ENCODE results near the gene SAMD3. TPM values are rescaled to one million over a fixed set of nuclear protein-coding genes. Genes with fewer than 3 reads are reported as not detected.

SAMD3 gene
- total and polyA plus RNA-seq, 2 of the 4 experiments (the other 2 are of a cell fraction) = 3.0 to 3.9 TPM

GRCh38 chr6:130239755-130240154 is 17.0 kb upstream of the SAMD3 start:
- H3K4me2 ChIP-seq (ENCODE audit: low read depth, low read length) = no peak overlapping the region
- DNase-seq = no peak

More at GRCh38 chr6:130239755-130240154, 17.0 kb upstream of the SAMD3 start:
- no peak overlapping the region for H2AK5ac ChIP-seq (ENCODE audit: low read depth, low read length)
- ChIA-PET POLR2A (ENCODE audit: unreplicated experiment) (no interaction called here), CTCF (interaction anchor here (0.8 kb wide), 2 partner anchors 13 to 16 kb away, joined by 3 read pairs; partner anchors contain the start of gene SAMD3)
- intact Hi-C loops (cut with micrococcal nuclease) (no loop called here), in situ Hi-C loops (cut with MboI; ENCODE audit: low sequenced_read_pairs) (no loop called here), dilution Hi-C loops (cut with HindIII; ENCODE audit: low sequenced_read_pairs, unreplicated experiment) (no loop called here)
- H3K36me3 ChIP-seq (ENCODE audit: control insufficient read depth, insufficient read depth, low read length) = no peaks in the 10 kb centered on the region
- H3K27ac ChIP-seq (ENCODE audit: insufficient read depth, low read length) = no peak overlapping the region
- no peak overlapping the region for H2AFZ ChIP-seq (replicated peaks; ENCODE audit: low read length, poor library complexity)
- H3K4me3 ChIP-seq (ENCODE audit: insufficient read depth, low read depth, low read length) = no peak overlapping the region
- TF ChIP-seq RFX5 (IDR thresholded peaks at IDR 0.05; ENCODE audit: low read depth, low read length) = no peak
- TF ChIP-seq CEBPB (IDR thresholded peaks at IDR 0.05; ENCODE audit: low read depth, low read length) = no peak
- TF ChIP-seq SMC3 (IDR thresholded peaks at IDR 0.05; ENCODE audit: low read depth, low read length) = no peak
- TF ChIP-seq CTCF (conservative IDR thresholded peaks at IDR 0.05; ENCODE audit: low read depth, low read length) = no peak
- TF ChIP-seq MXI1 (IDR thresholded peaks at IDR 0.05; ENCODE audit: borderline replicate concordance, low read depth, low read length) = no peak
- TF ChIP-seq, protein P1, sequence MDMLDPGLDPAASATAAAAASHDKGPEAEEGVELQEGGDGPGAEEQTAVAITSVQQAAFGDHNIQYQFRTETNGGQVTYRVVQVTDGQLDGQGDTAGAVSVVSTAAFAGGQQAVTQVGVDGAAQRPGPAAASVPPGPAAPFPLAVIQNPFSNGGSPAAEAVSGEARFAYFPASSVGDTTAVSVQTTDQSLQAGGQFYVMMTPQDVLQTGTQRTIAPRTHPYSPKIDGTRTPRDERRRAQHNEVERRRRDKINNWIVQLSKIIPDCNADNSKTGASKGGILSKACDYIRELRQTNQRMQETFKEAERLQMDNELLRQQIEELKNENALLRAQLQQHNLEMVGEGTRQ (IDR thresholded peaks at IDR 0.05; ENCODE audit: low read depth, low read length) = no peak
- TF ChIP-seq FOS (IDR thresholded peaks at IDR 0.05; ENCODE audit: low read depth, low read length) = no peak
- TF ChIP-seq, protein P2, sequence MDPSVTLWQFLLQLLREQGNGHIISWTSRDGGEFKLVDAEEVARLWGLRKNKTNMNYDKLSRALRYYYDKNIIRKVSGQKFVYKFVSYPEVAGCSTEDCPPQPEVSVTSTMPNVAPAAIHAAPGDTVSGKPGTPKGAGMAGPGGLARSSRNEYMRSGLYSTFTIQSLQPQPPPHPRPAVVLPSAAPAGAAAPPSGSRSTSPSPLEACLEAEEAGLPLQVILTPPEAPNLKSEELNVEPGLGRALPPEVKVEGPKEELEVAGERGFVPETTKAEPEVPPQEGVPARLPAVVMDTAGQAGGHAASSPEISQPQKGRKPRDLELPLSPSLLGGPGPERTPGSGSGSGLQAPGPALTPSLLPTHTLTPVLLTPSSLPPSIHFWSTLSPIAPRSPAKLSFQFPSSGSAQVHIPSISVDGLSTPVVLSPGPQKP (IDR thresholded peaks at IDR 0.05; ENCODE audit: borderline replicate concordance, low read depth, low read length) = no peak
- TF ChIP-seq BHLHE40 (IDR thresholded peaks at IDR 0.05; ENCODE audit: low read depth, low read length) = no peak
- no peak for TF ChIP-seq MAFK (IDR thresholded peaks at IDR 0.05; ENCODE audit: low read depth, low read length)
- no peak for TF ChIP-seq MAZ (IDR thresholded peaks at IDR 0.05; ENCODE audit: borderline replicate concordance, low read depth, low read length)
- BruUV-seq (replicated peaks) = no TSS peak
- H4K91ac ChIP-seq (ENCODE audit: insufficient read depth, low read depth, low read length) = no peak overlapping the region
- H4K5ac ChIP-seq (ENCODE audit: low read depth, low read length) = no peak overlapping the region
- H2BK120ac ChIP-seq (ENCODE audit: low read depth, low read length) = no peak overlapping the region
- H3K9me1 ChIP-seq (ENCODE audit: insufficient read depth, low read length) = no peaks in the 10 kb centered on the region
- no peak overlapping the region for H3K9ac ChIP-seq (ENCODE audit: low read depth, low read length)
- no peaks in the 10 kb centered on the region for H3K27me3 ChIP-seq (ENCODE audit: control insufficient read depth, insufficient read depth, low read length)
- no peak overlapping the region for H2BK15ac ChIP-seq (ENCODE audit: low read depth, low read length)
- H2BK20ac ChIP-seq (ENCODE audit: low read depth, low read length) = no peak overlapping the region; the same call in 1 of the 2 replicates
- no peaks in the 10 kb centered on the region for H3K79me1 ChIP-seq (ENCODE audit: low read depth in 1 of 2, low read length in 2 of 2)
- ATAC-seq (ENCODE audit: low read depth) = no peak
- no peak overlapping the region for H2BK5ac ChIP-seq (ENCODE audit: low read depth, low read length, poor library complexity, severe bottlenecking)
- no peak overlapping the region for H3K14ac ChIP-seq (replicated peaks; ENCODE audit: low read depth, low read length)
- no peak overlapping the region for H2AK9ac ChIP-seq (replicated peaks; ENCODE audit: low read depth, low read length, poor library complexity)
- no peak overlapping the region for H4K8ac ChIP-seq (ENCODE audit: low read depth in 2 of 2, low read length in 2 of 2)
- H3K23ac ChIP-seq (ENCODE audit: low read depth, low read length) = no peak overlapping the region
- H3K9me3 ChIP-seq (ENCODE audit: control insufficient read depth, insufficient read depth, low read length) = no peaks in the 10 kb centered on the region
- no CpG with 5 or more reads among the region's 2 CpGs for WGBS, 2 experiments (ENCODE audit: extremely low coverage in 2 of 2, insufficient read length in 1 of 2)
- no peaks in the 10 kb centered on the region for H3K4me1 ChIP-seq (ENCODE audit: control insufficient read depth, insufficient read depth, low read length)
- no peak overlapping the region for H3K4ac ChIP-seq (ENCODE audit: low read depth, low read length)
- no peak overlapping the region for H3K56ac ChIP-seq (ENCODE audit: extremely low read depth, insufficient read depth, low read length)
- no peaks in the 10 kb centered on the region for H4K20me1 ChIP-seq (ENCODE audit: insufficient read depth, low read length)
- no peak overlapping the region for H3K18ac ChIP-seq (ENCODE audit: low read depth, low read length)
